NK-92 (cell line): ENCODE data around the gene UNG.

Experiments used
- DNase-seq: peaks from one replicate; lab custom pipeline; 2025; ENCODE audit not compliant: unreplicated experiment; lab: John Stamatoyannopoulos, UW

Gene UNG

DNA sequence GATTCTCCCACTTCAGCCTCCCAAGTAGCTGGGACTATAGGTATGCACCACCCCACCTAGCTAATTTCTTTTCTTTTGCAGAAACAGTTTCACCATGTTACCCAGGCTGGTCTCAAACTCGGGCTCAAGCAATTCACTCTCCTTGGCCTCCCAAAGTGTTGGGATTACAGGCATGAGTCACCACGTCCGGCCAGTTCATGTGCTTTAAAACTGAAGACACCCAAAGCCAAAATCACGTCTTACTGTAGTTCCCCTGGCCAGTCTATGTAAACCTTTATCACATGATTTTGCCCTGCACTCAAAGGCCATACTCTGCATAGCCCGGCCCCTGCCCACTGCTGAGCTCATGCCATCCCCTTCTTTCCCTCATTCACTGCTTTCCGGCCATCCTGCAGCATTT, 8.6 kb upstream of the UNG start:
- DNase-seq = no peak

DNA sequence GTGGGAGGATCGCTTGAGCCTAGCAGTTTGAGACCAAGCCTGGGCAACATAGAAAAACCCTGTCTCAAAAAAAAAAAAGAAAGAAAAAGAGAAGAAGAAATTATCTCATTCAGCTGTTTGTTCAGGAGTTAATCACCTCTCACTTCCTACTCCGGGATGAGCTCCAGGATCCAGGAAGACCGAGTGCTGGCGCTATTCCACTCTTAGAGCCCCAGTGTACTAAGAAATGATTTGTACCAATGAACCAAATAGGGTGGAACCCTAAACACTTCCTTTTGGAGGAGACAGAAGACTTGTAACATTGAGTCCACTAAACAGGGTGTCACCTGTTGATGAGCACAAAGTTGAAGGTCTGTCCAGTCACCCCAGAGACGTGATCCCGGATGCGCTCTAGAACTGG, 7.7 kb upstream of the UNG start:
- no peak for DNase-seq

GRCh38 chr12:109092497-109093021, 4.8 kb upstream of the UNG start:
- no peak for DNase-seq

DNA sequence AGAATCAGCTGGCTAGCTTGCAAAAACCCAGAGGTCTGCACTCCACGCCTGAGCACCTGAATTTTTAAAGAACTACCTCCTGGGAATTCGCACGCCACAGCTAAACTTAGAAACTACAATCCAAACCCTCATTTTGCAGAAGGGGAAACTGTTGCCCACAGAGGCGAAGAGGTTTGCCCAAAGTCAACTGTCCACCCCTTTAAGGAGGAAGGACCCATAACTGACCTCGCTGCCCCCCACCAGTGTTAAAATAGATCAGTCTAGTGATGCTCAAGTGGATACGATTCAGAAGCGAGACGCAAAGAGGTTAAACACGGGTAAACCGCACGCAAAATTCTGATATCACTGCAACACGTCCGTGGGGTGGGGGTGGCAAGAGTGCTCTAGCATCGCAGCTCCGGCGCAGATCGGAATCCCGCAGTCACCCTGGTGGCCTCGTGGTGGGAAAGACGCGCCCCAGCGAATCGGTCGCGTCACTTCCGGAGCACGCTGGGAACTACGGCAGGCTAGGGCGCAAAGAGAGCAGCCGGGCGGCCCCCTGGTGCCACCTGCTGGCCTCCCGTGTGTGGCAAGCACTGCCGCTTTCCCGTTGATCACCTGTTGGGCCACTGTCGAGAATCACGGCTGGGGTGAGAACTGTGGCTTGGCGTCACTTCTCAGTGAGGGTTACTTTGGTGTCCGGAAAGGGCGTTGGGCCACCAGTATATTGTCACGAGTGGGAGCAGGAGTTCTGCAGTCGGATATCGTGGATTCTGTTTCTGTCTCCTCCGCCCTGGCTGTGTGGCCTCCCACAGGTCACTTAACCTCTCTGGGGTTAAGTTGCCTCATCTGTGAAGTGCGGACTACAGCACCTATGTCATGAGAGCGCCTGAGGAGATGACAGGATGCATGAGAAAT, 4.1 kb upstream of the UNG start, which contains the start of gene ALKBH2:
Gene ALKBH2, minus strand, starts transcription at position 451 of the 897 bp plus-strand sequence. CDS start 686 bp downstream, outside the sequence.
- peak; percentile 68 for DNase-seq

GRCh38 chr12:109097140-109097434, 310 bp upstream of the UNG start:
- DNase-seq = no peak

GRCh38 chr12:109098183-109098604, 797 bp downstream of the UNG start:
- no peak for DNase-seq

DNA sequence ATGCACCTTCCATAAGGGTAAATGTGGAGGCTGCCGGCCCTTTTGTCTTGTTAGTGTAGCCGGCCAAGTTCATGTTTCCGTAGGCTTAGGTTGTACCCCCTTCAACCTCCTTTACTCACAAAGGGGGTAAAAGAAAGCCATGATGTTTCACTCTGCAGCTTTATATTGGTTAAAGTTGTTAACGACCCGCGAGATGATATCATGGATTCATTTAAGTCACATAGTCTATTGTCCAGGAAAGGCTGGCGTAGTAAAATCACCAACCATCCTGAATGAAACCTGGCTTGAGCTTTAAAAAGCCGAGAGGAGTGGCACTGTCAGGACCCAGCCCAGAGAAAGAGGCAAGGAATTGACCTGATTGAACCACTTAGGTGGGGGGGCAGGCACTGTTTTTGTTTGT, 1.3 kb downstream of the UNG start:
- no peak for DNase-seq

- DNase-seq = no peak
These were observed 2.1 kb downstream of the UNG start for GRCh38 chr12:109099431-109100020.

DNA sequence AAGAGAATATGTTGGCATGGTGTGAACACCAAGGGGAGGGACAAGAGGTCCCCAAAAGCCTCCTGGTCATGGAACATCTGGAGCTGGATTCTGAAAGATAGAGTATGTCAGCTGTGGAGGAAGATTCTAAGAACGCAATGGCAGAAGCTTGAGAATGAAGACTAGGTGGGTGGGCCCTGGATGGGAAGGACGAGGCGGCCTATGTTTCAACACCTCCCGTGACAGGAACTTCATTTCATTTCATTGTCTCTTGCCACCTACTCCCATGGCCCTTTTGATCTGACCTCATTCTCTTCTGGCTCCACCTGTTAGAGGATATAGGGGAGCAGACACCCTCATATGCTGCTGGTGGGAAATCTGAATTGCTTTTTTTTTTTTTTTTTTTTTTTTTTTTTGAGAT, 3.3 kb downstream of the UNG start:
- DNase-seq = no peak

GRCh38 chr12:109102491-109102890, 5.1 kb downstream of the UNG start:
- no peak for DNase-seq

DNA sequence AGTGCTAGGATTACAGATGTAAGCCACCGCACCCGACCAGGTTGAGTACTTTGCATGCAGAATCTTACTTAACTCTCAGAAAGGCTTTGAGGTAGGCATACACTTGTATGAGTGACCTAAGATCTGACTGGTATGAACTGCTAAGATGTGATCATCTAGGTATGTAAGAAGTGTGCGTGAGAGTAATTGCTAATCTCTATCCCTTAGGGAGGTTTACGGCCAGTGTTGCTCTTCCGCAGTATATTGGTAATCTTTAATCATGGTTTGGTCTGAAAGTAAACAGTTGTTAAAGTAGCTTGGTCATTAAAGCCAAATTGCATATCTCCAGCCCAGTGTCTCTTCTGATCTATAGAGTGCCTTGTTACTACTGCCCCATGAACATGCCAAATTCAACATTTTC, 7.8 kb downstream of the UNG start:
- no peak for DNase-seq

DNA sequence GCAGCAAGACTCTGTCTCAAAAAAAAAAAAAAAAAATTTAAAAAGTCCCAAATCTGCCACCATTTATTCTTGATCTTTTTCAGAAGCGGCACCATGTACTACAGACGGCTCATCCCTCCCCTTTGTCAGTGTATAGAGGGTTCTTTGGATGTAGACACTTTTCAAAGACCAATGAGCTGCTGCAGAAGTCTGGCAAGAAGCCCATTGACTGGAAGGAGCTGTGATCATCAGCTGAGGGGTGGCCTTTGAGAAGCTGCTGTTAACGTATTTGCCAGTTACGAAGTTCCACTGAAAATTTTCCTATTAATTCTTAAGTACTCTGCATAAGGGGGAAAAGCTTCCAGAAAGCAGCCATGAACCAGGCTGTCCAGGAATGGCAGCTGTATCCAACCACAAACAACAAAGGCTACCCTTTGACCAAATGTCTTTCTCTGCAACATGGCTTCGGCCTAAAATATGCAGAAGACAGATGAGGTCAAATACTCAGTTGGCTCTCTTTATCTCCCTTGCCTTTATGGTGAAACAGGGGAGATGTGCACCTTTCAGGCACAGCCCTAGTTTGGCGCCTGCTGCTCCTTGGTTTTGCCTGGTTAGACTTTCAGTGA, 12.5 kb downstream of the UNG start:
- no peak for DNase-seq

- DNase-seq = no peak
These were observed 13.6 kb downstream of the UNG start for GRCh38 chr12:109110988-109111495.

- no peak for DNase-seq
These were observed 15.5 kb downstream of the UNG start for GRCh38 chr12:109112720-109113465.

DNA sequence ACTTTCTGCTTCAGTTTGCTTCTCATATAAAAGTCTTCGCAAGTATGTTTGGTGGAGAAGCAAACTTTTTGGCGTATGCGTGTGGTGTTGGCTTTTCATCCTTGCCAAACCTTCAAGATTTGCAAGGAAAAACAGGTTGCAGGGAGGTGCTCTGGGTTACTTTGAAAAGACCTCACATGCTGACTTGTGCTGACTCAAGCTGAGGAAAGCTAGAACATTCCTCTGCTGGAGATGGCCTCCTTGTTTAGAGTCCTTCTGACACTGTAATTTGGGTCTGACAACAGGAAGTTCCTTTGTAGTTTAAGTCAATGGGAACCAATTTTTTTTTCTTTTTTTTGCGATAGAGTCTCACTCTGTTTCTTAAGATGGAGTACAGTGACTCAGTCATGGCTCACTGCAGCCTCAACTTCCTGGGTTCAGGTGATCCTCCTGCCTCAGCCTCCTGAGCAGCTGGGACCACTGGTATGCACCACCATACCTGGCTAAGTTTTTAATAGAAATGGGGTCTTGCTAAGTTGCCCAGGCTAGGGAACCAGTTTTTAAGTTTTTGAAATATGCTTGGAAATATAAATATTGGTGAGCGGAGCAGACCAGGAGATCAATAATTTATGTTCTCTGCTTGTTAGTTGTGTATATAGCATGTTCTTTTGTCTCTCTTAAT, 16.4 kb downstream of the UNG start:
- no peak for DNase-seq

- DNase-seq = no peak
These were observed 17.2 kb downstream of the UNG start for GRCh38 chr12:109114644-109115043.

- DNase-seq = no peak
These were observed 18.0 kb downstream of the UNG start for GRCh38 chr12:109115404-109115757.

DNA sequence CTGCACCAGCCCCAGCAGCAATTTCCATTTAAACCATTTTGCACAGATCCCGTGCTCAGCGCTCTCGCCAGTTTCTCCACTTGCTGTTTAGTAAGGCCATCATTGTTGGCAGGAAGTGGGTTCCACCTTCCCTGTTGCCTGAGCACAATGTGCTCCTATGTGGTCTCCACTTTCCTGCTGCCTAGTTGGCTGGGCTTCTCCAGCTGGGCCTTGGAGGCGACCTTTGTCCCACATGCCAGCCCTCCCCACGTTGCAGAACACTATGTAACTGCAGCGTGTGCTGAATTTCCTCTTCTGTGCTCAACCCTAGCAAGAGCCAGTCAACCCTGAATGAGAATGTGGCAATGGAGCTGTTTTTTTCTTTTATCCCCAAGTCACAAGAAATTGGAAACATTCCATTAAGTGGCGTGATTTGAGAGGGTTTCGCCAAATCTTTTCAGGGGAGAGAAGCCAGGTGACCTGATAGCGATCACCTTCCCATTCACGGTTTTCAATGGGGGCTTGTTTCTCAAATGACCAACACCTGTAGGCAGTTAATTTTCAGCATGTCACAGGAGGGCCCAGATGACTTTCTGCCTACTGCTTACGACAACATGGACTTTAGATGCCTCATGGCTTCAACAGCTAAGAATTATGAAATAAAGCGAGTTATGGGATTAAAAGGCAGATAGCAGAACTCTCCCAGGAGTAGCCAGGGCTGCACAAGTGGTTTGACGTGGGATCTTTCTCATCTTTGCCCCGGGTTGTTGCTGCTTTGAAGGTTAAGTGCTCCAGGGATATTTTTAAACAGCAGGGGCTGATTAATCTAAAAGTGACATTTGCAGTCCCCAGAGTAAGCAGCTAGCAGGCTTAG, 18.6 kb downstream of the UNG start, which contains the start of gene ACACB:
Gene ACACB, plus strand, starts transcription at position 830 of the 853 bp plus-strand sequence. CDS start 22,819 bp downstream, outside the sequence.
- no peak for DNase-seq

GRCh38 chr12:109116611-109116949, 19.2 kb downstream of the UNG start:
- no peak for DNase-seq

DNA sequence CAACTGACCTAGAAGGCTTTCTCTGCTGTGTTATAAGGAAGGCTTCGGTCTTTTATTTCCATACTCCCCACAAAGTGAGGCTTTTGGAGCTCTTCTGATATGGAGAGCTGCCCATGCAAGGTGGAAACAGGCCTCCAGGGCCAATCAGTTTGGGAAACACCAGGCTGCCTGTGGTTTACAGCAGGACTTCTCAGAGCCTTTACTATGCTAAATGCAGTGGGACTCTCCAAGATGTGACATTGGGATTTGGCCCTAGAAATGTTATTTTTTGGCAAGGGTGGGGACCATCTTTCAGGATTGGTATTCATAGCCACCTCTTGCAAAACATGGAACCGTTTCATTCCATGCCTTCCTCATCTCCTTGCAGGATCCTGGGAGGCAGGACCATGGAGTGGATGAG, 22.7 kb downstream of the UNG start:
- DNase-seq = no peak
